Adipocyte (in vitro differentiated cells): ENCODE measurements around the gene RAB36.

Experiments used
- DNase-seq: peaks from one replicate; pipeline ENCODE4 v3.0.0-alpha.2; 2015; ENCODE audit warnings: low read depth
- H3K27me3 ChIP-seq: replicated peaks from 2 replicates; pipeline ENCODE4 v1.7.0; 2013; ENCODE audit warnings: mild to moderate bottlenecking, low read length, moderate library complexity; ENCODE audit not compliant: control insufficient read depth, insufficient read depth
- H3K36me3 ChIP-seq: 2 replicates; pipeline ENCODE4 v1.7.0; 2013; ENCODE audit warnings: low read length, mild to moderate bottlenecking, moderate library complexity; ENCODE audit not compliant: control insufficient read depth, insufficient read depth, severe bottlenecking
- H3K4me1 ChIP-seq: 2 replicates; pipeline ENCODE4 v1.7.0; 2013; ENCODE audit warnings: mild to moderate bottlenecking, low read length, moderate library complexity; ENCODE audit not compliant: control insufficient read depth, insufficient read depth
- H3K4me3 ChIP-seq: 2 replicates; pipeline ENCODE4 v1.7.0; 2013; ENCODE audit warnings: mild to moderate bottlenecking, low read length, moderate library complexity
- H3K9ac ChIP-seq: 2 replicates; pipeline ENCODE4 v1.7.0; 2013; ENCODE audit warnings: mild to moderate bottlenecking, low read length, moderate library complexity
- H3K9me3 ChIP-seq: 2 replicates; pipeline ENCODE4 v1.7.0; 2013; ENCODE audit warnings: mild to moderate bottlenecking, low read length, moderate library complexity; ENCODE audit not compliant: control insufficient read depth

Gene RAB36

DNA sequence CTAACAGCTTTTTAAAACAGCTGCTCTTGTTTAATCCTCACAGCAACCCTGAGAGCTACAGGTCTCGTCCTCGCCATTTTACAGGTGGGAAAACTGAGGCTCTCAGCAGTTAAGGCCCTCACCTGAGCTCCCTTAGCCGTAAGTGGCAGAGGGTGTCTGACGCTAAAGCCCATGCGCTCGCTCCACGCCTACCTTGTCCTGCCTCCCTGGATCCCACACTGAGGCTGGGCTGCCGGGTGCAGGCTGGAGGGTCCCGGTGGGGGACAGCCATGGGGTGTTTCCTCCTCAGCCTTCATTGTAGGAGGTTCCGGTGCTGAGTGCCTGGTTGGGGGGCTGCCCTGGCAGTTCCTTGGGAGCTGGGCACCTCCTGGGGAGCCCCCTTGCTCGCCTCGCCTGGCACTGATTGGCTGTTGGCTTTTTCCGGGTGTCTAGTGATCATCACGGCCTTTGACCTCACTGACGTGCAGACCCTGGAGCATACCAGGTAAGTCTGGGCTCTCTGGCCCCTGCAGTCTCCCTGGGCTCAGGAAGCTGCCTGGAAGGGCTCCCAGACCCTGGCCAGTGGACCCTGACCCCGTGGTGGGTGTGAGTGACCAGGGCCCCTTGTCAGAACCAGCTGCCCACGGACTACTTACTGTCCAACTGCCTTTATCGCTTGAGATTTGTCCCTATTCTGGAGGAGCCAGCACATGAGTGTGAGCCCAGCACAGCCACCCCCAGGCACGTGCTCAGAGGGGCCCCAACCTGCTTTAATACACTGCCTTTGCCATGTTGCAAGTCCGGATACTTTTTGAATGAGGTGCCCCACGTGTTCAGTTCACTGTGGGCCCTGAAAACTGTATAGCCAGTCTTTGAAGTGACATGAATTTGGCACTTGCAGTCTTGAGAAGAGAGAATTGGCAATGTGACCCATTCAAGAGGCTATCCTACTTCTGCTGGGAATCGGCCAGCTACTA is 12.6 kb downstream of the RAB36 start:
- no peak overlapping the region for H3K9ac ChIP-seq
- no peaks in the 10 kb centered on the region for H3K4me1 ChIP-seq
- H3K36me3 ChIP-seq = no peaks in the 10 kb centered on the region
- H3K27me3 ChIP-seq = no peaks in the 10 kb centered on the region
- H3K9me3 ChIP-seq = no peaks in the 10 kb centered on the region
- no peak for DNase-seq
- H3K4me3 ChIP-seq = no peak overlapping the region

DNA sequence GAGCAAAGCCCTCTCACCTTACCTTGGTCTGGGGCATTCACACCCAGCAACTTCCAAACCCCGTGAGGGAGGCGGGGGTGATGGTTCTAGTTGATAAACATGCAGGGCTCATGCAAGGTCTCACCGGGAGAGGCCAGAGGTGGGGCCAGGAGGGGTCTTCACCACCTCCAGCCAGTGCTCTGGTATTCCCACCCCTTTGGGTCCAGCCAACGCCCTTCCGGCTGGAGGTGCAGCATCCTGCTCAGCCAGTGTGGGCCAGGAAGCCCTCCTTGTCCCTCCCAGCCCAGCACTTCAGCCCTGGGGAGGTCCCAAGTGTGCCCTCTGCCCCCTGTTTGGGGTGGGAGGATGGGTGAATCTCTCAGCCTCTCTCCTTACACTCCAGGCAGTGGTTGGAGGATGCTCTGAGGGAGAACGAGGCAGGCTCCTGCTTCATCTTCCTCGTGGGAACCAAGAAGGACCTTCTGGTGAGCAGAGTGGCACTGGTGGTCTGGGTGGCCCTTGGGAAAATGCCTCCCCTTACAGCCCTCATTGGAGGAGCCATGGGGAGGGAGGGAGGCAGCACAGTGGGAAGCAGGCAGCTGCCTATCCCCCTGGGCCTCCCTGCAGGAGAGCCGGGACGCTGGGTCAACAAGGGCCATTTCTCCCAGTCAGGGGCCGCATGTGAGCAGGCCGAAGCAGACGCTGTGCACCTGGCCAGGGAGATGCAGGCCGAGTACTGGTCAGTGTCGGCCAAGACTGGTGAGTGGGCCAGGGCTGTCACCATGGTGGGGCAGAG is 13.4 kb downstream of the RAB36 start:
- Histone ChIP-seq H3K9me3 (no peaks in the 10 kb centered on the region), H3K27me3 (no peaks in the 10 kb centered on the region), H3K4me1 (no peaks in the 10 kb centered on the region), H3K36me3 (no peaks in the 10 kb centered on the region), H3K4me3 (no peak overlapping the region), H3K9ac (no peak overlapping the region)
- DNase-seq = no peak

DNA sequence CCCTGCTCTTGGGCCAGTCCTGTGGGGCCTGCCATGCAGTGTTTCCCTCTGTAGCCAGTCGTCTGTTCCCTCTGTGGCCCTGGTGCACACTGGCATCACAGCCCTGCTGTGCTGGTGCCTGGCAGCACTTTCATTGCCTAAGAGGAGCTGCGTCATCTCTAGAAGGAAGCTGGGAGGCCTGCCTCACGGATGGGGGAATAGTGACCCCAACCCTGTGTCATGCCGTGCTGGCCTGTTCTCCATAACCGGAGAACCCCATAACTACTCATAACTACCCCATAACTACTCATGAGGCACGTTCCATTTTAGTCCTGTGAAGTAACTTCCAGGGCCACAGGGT is 14.0 kb downstream of the RAB36 start:
- Histone ChIP-seq H3K4me3 (no peak overlapping the region), H3K27me3 (no peaks in the 10 kb centered on the region)

DNA sequence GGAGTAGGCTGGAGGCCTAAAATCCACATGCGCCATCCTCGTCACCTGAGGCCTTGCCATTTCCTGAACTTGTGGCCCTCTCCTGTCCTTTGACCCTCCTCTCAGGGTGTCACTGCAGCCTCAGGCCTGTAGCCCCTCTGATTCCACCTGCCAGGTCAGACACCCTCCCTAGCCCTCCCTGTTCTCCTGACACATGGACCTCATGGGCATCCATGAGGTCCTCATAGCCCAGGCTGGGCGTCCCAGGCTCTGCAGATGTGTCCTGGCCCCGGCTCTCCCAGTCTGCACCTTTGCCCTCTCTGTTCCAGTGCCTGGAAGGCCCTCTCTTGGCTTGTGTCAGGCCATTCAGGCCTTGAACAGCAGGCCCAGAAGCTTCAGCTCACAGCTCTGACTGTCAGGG is 15.8 kb downstream of the RAB36 start:
- no peak overlapping the region for H3K9ac ChIP-seq
- H3K27me3 ChIP-seq = peaks cover 4% of the 10 kb centered on the region
- no peak overlapping the region for H3K4me3 ChIP-seq
- DNase-seq = no peak
- H3K4me1 ChIP-seq = peaks cover 4% of the 10 kb centered on the region
- H3K36me3 ChIP-seq = no peaks in the 10 kb centered on the region
- H3K9me3 ChIP-seq = no peaks in the 10 kb centered on the region

More for the DNA sequence above, 14.0 kb downstream of the RAB36 start:
- Histone ChIP-seq H3K4me1 (peaks cover 4% of the 10 kb centered on the region), H3K36me3 (no peaks in the 10 kb centered on the region), H3K9me3 (no peaks in the 10 kb centered on the region), H3K9ac (no peak overlapping the region)
- no peak for DNase-seq

DNA sequence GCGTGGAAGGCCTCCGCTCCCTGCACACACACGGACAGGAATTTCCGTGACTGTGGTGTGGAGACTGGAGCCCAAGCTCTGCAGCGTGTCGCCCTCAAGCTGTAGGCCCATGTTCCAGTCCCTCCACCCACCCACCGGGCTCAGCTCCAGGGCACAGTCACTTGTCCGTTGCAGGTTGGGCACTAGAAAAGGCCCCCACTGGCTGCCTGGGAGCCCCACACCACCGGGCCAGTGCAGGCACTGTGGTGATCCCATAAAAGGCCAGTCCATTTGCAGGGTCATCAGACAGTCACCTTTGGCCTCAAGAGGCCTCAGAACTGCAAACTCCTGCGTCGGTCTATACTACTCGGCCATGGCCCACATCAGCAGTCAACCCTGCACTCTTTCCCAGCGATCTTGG is 16.3 kb downstream of the RAB36 start:
- peaks cover 4% of the 10 kb centered on the region for H3K4me1 ChIP-seq
- no peaks in the 10 kb centered on the region for H3K36me3 ChIP-seq
- peaks cover 9% of the 10 kb centered on the region for H3K27me3 ChIP-seq
- DNase-seq = no peak
- H3K4me3 ChIP-seq = no peak overlapping the region
- H3K9ac ChIP-seq = no peak overlapping the region
- H3K9me3 ChIP-seq = no peaks in the 10 kb centered on the region

DNA sequence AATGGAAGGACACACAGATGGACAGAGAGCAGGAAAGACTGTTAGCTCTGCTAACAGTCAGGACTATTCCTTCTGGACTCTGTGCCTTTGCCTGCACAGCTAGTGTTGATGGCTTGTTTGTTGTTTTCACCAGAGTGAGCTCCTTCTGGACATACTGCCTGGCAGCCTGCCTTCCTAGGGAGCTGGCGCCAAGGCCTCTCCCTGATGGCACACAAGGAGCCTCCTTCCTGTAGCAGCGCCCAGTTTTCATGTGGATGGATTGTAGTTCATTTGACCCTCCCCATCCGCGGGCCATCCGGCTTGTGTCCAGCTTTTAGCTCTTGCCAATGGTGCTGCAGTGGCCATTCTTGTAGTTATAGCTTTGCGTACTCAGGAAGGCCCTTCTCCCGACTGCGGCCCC is 18.4 kb downstream of the RAB36 start:
- peaks cover 4% of the 10 kb centered on the region for H3K4me1 ChIP-seq
- H3K27me3 ChIP-seq = peaks cover 20% of the 10 kb centered on the region
- no peaks in the 10 kb centered on the region for H3K9me3 ChIP-seq
- no peak for DNase-seq
- no peak overlapping the region for H3K4me3 ChIP-seq
- H3K9ac ChIP-seq = no peak overlapping the region
- no peaks in the 10 kb centered on the region for H3K36me3 ChIP-seq

DNA sequence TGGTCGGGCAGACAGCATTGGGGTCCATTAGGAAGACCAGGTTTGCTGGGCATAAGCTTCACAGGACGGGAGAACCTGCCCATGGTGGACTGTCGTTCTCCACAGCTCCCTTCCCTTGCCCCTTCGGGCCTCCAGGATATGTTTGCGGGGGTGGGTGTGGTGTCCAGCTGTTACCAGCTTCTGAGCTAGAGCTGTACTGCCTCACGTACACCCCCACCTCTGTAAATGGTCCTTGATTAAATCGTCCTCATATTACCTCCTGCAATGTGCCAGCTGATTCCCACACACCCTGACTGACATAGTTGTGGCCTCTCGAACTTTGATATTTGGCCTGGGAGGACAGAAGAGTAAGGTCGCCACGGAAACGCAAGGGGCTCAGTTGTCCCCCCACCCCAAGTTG is 18.8 kb downstream of the RAB36 start:
- peaks cover 20% of the 10 kb centered on the region for H3K27me3 ChIP-seq
- no peak for DNase-seq
- H3K9ac ChIP-seq = no peak overlapping the region
- H3K4me3 ChIP-seq = no peak overlapping the region
- peaks cover 4% of the 10 kb centered on the region for H3K4me1 ChIP-seq
- H3K36me3 ChIP-seq = no peaks in the 10 kb centered on the region
- no peaks in the 10 kb centered on the region for H3K9me3 ChIP-seq

DNA sequence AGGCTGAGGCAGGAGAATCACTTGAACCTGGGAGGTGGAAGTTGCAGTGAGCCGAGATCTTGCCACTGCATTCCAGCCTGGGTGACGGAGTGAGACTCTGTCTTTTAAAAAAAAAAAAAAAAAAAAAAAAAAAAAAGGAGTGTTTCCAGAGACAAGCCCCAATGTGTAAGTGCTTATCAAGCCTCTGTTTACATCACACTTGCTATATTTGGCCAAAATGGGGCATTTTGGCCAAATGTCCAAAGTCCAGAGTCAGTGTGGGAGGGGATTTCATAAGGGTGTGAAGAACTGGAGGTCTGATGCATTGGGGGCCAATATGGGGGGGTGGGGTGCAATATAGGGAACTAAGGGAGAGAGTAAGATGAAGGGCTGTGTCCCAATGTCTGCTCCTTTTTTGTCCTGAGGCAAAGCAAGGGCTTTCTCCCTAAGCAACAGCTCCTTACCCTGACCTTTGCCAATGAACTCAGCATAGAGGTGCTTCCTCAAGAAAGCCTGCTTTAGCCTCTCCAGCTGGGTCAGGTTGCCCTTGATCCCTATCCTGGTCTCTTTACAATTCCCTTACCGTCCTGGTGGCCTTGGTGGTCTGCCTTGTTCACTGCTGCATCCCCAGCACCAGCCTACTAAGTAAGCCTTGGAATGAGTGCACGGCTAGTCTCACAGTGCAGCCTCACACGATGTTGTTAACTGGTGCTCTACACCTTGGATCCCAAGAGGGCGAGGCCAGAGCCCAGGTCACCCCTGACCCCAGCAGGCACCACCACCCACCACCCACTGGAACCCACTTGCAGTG is 21.0 kb downstream of the RAB36 start:
- Histone ChIP-seq H3K27me3 (peaks cover 20% of the 10 kb centered on the region), H3K4me3 (no peak overlapping the region), H3K9me3 (no peaks in the 10 kb centered on the region)

DNA sequence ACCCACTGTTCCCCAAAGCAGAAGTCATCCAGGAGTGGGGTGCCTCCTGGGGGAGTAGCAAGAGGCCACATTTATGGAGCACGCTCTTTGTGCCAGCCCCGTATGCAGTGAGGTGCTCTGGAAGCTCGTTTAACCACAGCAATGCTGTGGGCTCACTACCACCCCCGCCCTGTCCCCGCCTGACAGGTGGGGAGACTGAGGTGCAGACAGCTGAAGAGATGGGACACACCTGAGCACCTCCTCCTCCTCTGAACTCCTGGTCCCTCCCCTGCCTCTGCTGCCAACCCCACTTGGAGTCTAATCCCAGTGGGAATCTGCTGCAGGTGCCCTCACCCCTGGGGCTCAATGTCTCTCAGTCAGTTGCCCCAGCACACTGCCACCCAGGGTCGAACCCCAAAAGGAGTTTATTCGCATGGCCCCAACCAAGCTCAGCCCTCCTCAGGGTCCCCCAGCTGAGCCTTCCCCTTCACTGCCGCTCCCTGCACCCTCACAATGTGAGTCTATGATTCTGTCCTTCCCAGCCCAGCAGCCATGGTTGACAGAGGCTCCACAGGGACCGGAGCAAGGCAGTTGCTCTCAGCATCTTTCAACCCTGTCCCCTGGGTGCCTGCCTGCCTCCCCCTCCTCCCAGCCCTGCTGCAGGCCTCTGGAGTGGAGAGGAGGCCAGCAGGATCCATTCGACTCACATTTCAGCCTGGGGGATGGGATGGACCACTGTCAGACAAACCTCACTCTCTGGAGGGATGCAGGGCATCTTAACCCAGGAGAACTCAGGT is 21.8 kb downstream of the RAB36 start:
- Histone ChIP-seq H3K27me3 (peaks cover 20% of the 10 kb centered on the region), H3K9me3 (no peaks in the 10 kb centered on the region), H3K4me3 (no peak overlapping the region), H3K9ac (no peak overlapping the region), H3K36me3 (no peaks in the 10 kb centered on the region), H3K4me1 (peaks cover 4% of the 10 kb centered on the region)
- DNase-seq = no peak

More for the DNA sequence above, 21.0 kb downstream of the RAB36 start:
- no peak for DNase-seq
- Histone ChIP-seq H3K9ac (no peak overlapping the region), H3K36me3 (no peaks in the 10 kb centered on the region), H3K4me1 (peaks cover 4% of the 10 kb centered on the region)

DNA sequence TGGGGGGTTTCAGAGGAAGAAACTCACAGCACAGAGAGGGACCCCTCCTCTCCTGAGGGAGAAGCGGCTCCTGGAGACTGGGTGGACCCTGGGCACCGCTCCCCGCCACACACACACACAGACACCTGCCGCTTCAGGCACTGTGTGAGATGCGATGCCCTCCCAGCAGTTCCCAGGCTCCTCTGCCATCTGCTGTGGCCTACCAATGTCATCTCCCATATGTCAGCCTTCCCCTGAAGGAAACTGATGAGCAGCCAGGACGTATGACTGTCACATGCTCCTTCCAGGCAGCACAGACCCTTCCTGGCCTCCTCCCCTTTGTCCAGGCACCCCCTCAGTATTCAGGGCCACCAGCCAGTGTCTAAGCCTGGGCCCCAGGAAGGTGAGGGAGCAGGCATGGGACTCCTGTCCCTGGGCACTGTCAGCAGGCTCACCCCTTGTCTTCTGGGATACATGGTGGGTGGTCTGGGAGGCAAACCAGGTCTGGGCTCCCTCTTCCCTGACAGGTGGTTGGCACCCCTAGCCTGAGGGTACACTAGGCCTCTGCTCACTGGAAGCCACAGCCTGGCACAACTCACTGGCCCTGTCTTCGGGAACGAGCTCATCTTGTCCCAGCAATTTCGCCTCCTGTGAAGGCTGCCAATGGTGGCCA is 23.2 kb downstream of the RAB36 start:
- H3K36me3 ChIP-seq = no peaks in the 10 kb centered on the region
- no peak overlapping the region for H3K4me3 ChIP-seq
- H3K4me1 ChIP-seq = peaks cover 4% of the 10 kb centered on the region
- no peak overlapping the region for H3K9ac ChIP-seq
- H3K9me3 ChIP-seq = no peaks in the 10 kb centered on the region
- peaks cover 20% of the 10 kb centered on the region for H3K27me3 ChIP-seq
- no peak for DNase-seq
